HUDEP-2 (cell line): ENCODE results near the gene FOXL2NB.
A peak's percentile ranks its signal among the peaks of the same experiment; 100 is the strongest.

ENCODE experiments used
- DNase-seq, 76 experiments: peaks; one replicate each; lab custom pipeline; 2025; ENCODE audit not compliant: unreplicated experiment in 76 of 76; lab: John Stamatoyannopoulos, UW

The FOXL2NB gene

GRCh38 chr3:138944929-138945708, 1.9 kb upstream of the FOXL2NB start:
- DNase-seq: peak in 5 of 76 experiments; percentile 15 to 28 (median 21)

GRCh38 chr3:138945709-138946662, 1.0 kb upstream of the FOXL2NB start:
- peak in 12 of 76 experiments; percentile 9 to 33 (median 18) for DNase-seq

- DNase-seq: peak in 1 of 76 experiments; percentile 10
Observed at GRCh38 chr3:138947495-138948121, 591 bp downstream of the FOXL2NB start.

GRCh38 chr3:138948371-138949001, 1.5 kb downstream of the FOXL2NB start:
- no peak for DNase-seq

- no peak for DNase-seq
Observed at GRCh38 chr3:138949002-138949418, 2.0 kb downstream of the FOXL2NB start.

GRCh38 chr3:138949445-138950005, 2.5 kb downstream of the FOXL2NB start:
- no peak for DNase-seq

- no peak for DNase-seq
Observed at GRCh38 chr3:138950006-138950644, 3.1 kb downstream of the FOXL2NB start.

GRCh38 chr3:138950701-138951100, 3.7 kb downstream of the FOXL2NB start:
- no peak for DNase-seq

- no peak for DNase-seq
Observed at GRCh38 chr3:138960417-138960852, 13.4 kb downstream of the FOXL2NB start.

- DNase-seq: no peak
Observed at GRCh38 chr3:138962854-138963560, 16.0 kb downstream of the FOXL2NB start.

- no peak for DNase-seq
Observed at GRCh38 chr3:138964264-138964663, 17.2 kb downstream of the FOXL2NB start.

GRCh38 chr3:138964923-138965322, 17.9 kb downstream of the FOXL2NB start:
- DNase-seq: no peak

- DNase-seq: no peak
Observed at GRCh38 chr3:138971766-138972320, 24.8 kb downstream of the FOXL2NB start.

GRCh38 chr3:138972941-138973340, 25.9 kb downstream of the FOXL2NB start:
- DNase-seq: no peak

- DNase-seq: no peak
Observed at GRCh38 chr3:138974462-138974861, 27.4 kb downstream of the FOXL2NB start.

- no peak for DNase-seq
Observed at GRCh38 chr3:138975351-138975750, 28.3 kb downstream of the FOXL2NB start.

- no peak for DNase-seq
Observed at GRCh38 chr3:138976047-138976446, 29.0 kb downstream of the FOXL2NB start.

- DNase-seq: no peak
Observed at GRCh38 chr3:138984816-138985215, 37.8 kb downstream of the FOXL2NB start.

GRCh38 chr3:138985932-138986331, 38.9 kb downstream of the FOXL2NB start:
- DNase-seq: no peak
